Mesothelial cell of epicardium (in vitro differentiated cells): ENCODE results near the gene PCDHA6. TPM values are rescaled to one million over a fixed set of nuclear protein-coding genes. Genes with fewer than 3 reads are reported as not detected.
"Not testable (repeated sequence)": the region's sequence is repeated elsewhere in the genome, so short reads cannot be mapped to it uniquely, and the experiment has no call there.

ENCODE experiments used
- DNase-seq, 2 experiments: peaks; one replicate each; pipeline ENCODE4 v3.0.0; 2021; ENCODE audit warnings: low spot score in 2 of 2; ENCODE audit not compliant: unreplicated experiment in 2 of 2
- H3K27ac Mint-ChIP-seq: 2 replicates; pipeline ENCODE4 v1.8.0; 2021; ENCODE audit warnings: mixed read lengths
- H3K27me3 Mint-ChIP-seq: 2 replicates; pipeline ENCODE4 v1.8.0; 2021; ENCODE audit warnings: low read depth, mixed read lengths
- H3K36me3 Mint-ChIP-seq: 2 replicates; pipeline ENCODE4 v1.8.0; 2021; ENCODE audit warnings: mixed read lengths
- H3K4me1 Mint-ChIP-seq: 2 replicates; pipeline ENCODE4 v1.8.0; 2021; ENCODE audit warnings: mixed read lengths
- H3K4me3 Mint-ChIP-seq: 2 replicates; pipeline ENCODE4 v1.8.0; 2021; ENCODE audit warnings: mild to moderate bottlenecking, moderate library complexity, mixed read lengths
- H3K9me3 Mint-ChIP-seq: 2 replicates; pipeline ENCODE4 v1.8.0; 2021; ENCODE audit warnings: mixed read lengths
- CTCF ChIP-seq: fragments of 200-600 bp; sonication (generic); IDR thresholded peaks from one replicate; pipeline ENCODE4 v1.5.0; 2021; ENCODE audit warnings: antibody characterized with exemption; ENCODE audit not compliant: unreplicated experiment
- total RNA-seq: library from RNA; stranded (reverse); gene quantifications from 3 replicates; pipeline ENCODE4 v1.2.1, GENCODE V29; 2021

The PCDHA6 gene
- total RNA-seq, 1 donor from 2014 or later: 15.2 TPM

GRCh38 chr5:140849831-140850634 is 22.3 kb downstream of the PCDHA6 start:
- DNase-seq: not testable (repeated sequence)

GRCh38 chr5:140855772-140856674 is 28.3 kb downstream of the PCDHA6 start, which contains the start of gene PCDHA10:
PCDHA10 (plus strand) TSS chr5:140855897; CDS start chr5:140856049, 152 bp downstream.
- peak within 1 kb of the TSS; percentile 93 for H3K27ac Mint-ChIP-seq
- TF ChIP-seq CTCF: peak; percentile 25
- H3K36me3 Mint-ChIP-seq: peaks cover 56% of the 10 kb centered on the region
- no peak for DNase-seq
- peaks cover 9% of the 10 kb centered on the region for H3K4me1 Mint-ChIP-seq
- peak within 1 kb of the TSS; percentile 77 for H3K4me3 Mint-ChIP-seq
- H3K27me3 Mint-ChIP-seq: no peaks in the 10 kb centered on the region
- H3K9me3 Mint-ChIP-seq: peaks cover 34% of the 10 kb centered on the region

More at GRCh38 chr5:140849831-140850634, 22.3 kb downstream of the PCDHA6 start:
- not testable (repeated sequence) for H3K27me3 Mint-ChIP-seq, H3K4me1 Mint-ChIP-seq, H3K4me3 Mint-ChIP-seq, H3K27ac Mint-ChIP-seq
- Mint-ChIP-seq H3K9me3 (peaks cover 37% of the 10 kb centered on the region), H3K36me3 (peaks cover 48% of the 10 kb centered on the region)

- no peak for DNase-seq
Observed at GRCh38 chr5:140857177-140857986, 29.6 kb downstream of the PCDHA6 start.

GRCh38 chr5:140857987-140858240 is 30.2 kb downstream of the PCDHA6 start:
- H3K9me3 Mint-ChIP-seq: peaks cover 42% of the 10 kb centered on the region
- TF ChIP-seq CTCF: no peak
- peaks cover 9% of the 10 kb centered on the region for H3K4me1 Mint-ChIP-seq
- H3K27ac Mint-ChIP-seq: no peak overlapping the region
- no peaks in the 10 kb centered on the region for H3K27me3 Mint-ChIP-seq
- H3K36me3 Mint-ChIP-seq: peaks cover 66% of the 10 kb centered on the region
- no peak overlapping the region for H3K4me3 Mint-ChIP-seq
- DNase-seq: no peak

More at GRCh38 chr5:140857177-140857986, 29.6 kb downstream of the PCDHA6 start:
- H3K4me1 Mint-ChIP-seq: peaks cover 9% of the 10 kb centered on the region
- peaks cover 44% of the 10 kb centered on the region for H3K9me3 Mint-ChIP-seq
- H3K36me3 Mint-ChIP-seq: peaks cover 63% of the 10 kb centered on the region
- no peak for TF ChIP-seq CTCF
- no peaks in the 10 kb centered on the region for H3K27me3 Mint-ChIP-seq
- H3K27ac Mint-ChIP-seq: no peak overlapping the region
- no peak overlapping the region for H3K4me3 Mint-ChIP-seq

GRCh38 chr5:140862441-140863295 is 34.9 kb downstream of the PCDHA6 start:
- DNase-seq: no peak
- no peaks in the 10 kb centered on the region for H3K4me1 Mint-ChIP-seq
- H3K36me3 Mint-ChIP-seq: peaks cover 65% of the 10 kb centered on the region

More at GRCh38 chr5:140862441-140863295, 34.9 kb downstream of the PCDHA6 start:
- Mint-ChIP-seq H3K27me3 (no peaks in the 10 kb centered on the region), H3K27ac (no peak overlapping the region), H3K9me3 (peaks cover 34% of the 10 kb centered on the region), H3K4me3 (no peak overlapping the region)
- TF ChIP-seq CTCF: no peak
